ENCODE results near the gene MESP1.

MESP1 gene

DNA sequence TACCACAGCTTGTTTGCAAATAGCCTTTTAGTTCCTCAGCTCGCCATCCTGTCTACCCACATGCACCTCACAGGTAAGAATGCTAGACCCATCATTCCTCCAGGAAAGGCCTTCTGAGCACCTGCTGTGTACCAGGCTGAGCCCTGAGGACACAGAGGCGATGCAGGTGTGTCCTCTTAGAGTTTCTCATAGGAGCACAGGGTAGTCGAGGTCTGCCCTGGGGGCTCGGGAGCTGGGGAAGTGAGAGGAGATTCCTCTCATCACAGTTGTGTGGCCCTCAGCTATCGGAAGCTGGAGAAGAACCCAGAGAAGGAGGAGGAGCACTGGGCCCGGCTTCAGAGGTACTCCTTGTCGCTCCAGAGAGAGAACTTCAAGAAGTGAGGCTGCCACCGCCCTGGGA, 8.0 kb downstream of the MESP1 start:
- Histone ChIP-seq H3K4me3 (ENCODE audit: low read length) (no peak overlapping the region), H3K27me3 (ENCODE audit: control insufficient read depth, insufficient read depth, low read length) (peaks cover 39% of the 10 kb centered on the region), H3K27ac (ENCODE audit: low read length) (no peak overlapping the region), H3K9ac (ENCODE audit: low read length) (no peak overlapping the region), H3K9me3 (ENCODE audit: control insufficient read depth, low read depth, low read length) (no peaks in the 10 kb centered on the region), H3K36me3 (ENCODE audit: control insufficient read depth, low read depth, low read length) (no peaks in the 10 kb centered on the region), H3K4me1 (ENCODE audit: control insufficient read depth, low read depth, low read length) (peaks cover 7% of the 10 kb centered on the region)

DNA sequence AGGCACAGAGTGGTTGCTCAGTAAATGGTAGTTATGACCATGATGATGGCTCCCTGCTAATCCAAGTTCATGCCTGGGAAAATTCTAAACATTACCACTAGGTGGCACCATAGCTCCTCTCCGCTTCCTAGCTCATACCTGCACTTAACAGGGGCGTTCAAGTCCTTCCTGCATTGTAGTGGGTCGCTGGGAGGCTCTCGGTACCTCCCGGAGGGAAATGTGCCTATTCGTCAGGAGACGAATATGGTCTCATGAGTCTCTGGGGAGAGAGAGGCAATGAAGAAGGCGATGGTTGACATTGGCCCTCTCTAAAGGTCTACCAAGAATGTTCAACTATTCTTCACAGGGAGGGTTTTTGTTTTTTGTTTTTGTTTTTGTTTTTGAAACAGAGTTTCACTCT, 10.9 kb downstream of the MESP1 start:
- H3K36me3 ChIP-seq (ENCODE audit: control insufficient read depth, low read depth, low read length), result no peaks in the 10 kb centered on the region
- no peaks in the 10 kb centered on the region for H3K4me1 ChIP-seq (ENCODE audit: control insufficient read depth, low read depth, low read length)
- no peaks in the 10 kb centered on the region for H3K9me3 ChIP-seq (ENCODE audit: control insufficient read depth, low read depth, low read length)
- H3K9ac ChIP-seq (ENCODE audit: low read length), result no peak overlapping the region
- no peak overlapping the region for H3K27ac ChIP-seq (ENCODE audit: low read length)
- no peak overlapping the region for H3K4me3 ChIP-seq (ENCODE audit: low read length)
- H3K27me3 ChIP-seq (ENCODE audit: control insufficient read depth, insufficient read depth, low read length), result peaks cover 11% of the 10 kb centered on the region

DNA sequence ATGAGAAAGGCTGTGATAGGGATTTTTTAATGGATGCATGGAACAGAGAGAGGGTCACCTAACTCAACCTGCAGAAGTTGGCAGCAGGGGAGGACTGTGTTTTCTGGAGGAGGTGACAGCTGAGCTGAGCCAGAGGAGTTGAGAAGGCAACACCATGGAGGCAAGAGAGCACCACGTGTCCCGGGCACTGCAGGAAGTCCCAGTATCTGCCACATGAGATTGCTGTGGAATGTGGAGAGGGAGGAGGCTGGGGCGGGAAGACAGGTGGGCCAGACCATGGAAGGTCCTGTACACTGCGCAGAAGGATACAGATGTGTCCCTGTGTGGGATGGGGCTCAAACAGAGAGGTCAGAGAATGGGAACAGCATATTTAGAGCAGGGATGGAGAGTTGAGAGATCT, 15.3 kb downstream of the MESP1 start:
- Histone ChIP-seq H3K9ac (ENCODE audit: low read length) (no peak overlapping the region), H3K27ac (ENCODE audit: low read length) (no peak overlapping the region), H3K9me3 (ENCODE audit: control insufficient read depth, low read depth, low read length) (no peaks in the 10 kb centered on the region), H3K36me3 (ENCODE audit: control insufficient read depth, low read depth, low read length) (no peaks in the 10 kb centered on the region), H3K4me3 (ENCODE audit: low read length) (no peak overlapping the region), H3K4me1 (ENCODE audit: control insufficient read depth, low read depth, low read length) (no peaks in the 10 kb centered on the region), H3K27me3 (ENCODE audit: control insufficient read depth, insufficient read depth, low read length) (no peaks in the 10 kb centered on the region)

DNA sequence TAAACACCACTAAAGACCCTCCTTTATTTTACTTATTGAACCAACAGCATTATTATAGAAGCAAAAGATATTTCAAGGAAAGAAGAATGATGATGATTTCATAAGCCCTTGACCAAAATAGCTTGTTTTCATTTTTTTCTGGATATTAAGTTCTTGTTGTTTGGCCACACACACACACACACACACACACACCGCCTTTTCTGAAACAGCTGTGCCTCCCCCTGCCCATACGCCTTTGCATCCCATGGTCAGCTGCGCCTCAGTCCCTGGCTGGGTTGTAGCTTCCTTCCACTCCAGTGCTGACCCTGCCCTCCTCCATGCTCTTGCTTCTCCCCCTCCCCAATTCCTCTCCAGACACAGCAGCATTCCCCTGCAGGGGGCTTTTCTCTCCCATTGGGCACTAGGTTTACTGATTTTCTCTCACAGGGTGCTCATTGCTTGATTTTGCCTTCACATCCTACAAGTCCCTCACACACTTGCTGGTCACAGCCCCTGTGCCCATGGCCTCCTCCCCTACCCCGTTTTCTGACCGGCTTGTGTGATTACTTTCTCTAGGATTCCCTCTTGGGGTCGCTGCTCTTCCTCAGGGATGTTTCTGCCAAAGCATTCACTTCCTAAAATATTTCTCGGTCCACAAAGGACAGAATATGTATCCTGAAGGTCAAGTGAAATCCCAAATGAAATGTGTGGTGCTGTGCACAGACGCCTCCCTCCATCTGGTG, 18.4 kb downstream of the MESP1 start:
- no peak overlapping the region for H3K9ac ChIP-seq (ENCODE audit: low read length)
- no peak overlapping the region for H3K27ac ChIP-seq (ENCODE audit: low read length)
- no peak overlapping the region for H3K4me3 ChIP-seq (ENCODE audit: low read length)
- no peaks in the 10 kb centered on the region for H3K9me3 ChIP-seq (ENCODE audit: control insufficient read depth, low read depth, low read length)
- H3K27me3 ChIP-seq (ENCODE audit: control insufficient read depth, insufficient read depth, low read length), result no peaks in the 10 kb centered on the region
- no peaks in the 10 kb centered on the region for H3K4me1 ChIP-seq (ENCODE audit: control insufficient read depth, low read depth, low read length)
- no peaks in the 10 kb centered on the region for H3K36me3 ChIP-seq (ENCODE audit: control insufficient read depth, low read depth, low read length)

DNA sequence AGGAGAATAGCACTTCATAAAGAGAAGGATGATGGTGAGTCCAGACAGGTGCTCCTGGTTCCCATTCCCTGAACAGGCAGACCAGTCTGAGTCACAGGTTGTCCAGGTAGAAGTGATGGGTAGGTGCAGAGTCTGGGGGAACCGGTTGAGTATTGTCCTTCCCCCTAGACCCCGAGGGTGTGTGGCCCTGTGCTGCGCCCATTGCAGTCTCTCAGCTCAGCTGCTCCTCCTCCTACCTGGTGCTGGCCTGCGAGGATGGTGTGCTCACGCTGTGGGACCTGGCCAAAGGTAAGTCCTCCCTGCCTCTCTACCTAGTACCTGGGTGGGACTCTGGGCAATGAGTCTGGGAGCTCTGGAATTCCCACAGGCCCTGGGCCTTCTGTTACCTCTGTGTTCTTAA, 19.8 kb downstream of the MESP1 start:
- Histone ChIP-seq H3K9ac (ENCODE audit: low read length) (no peak overlapping the region), H3K27me3 (ENCODE audit: control insufficient read depth, insufficient read depth, low read length) (no peaks in the 10 kb centered on the region), H3K27ac (ENCODE audit: low read length) (no peak overlapping the region), H3K36me3 (ENCODE audit: control insufficient read depth, low read depth, low read length) (no peaks in the 10 kb centered on the region), H3K4me1 (ENCODE audit: control insufficient read depth, low read depth, low read length) (no peaks in the 10 kb centered on the region), H3K9me3 (ENCODE audit: control insufficient read depth, low read depth, low read length) (no peaks in the 10 kb centered on the region), H3K4me3 (ENCODE audit: low read length) (no peak overlapping the region)

DNA sequence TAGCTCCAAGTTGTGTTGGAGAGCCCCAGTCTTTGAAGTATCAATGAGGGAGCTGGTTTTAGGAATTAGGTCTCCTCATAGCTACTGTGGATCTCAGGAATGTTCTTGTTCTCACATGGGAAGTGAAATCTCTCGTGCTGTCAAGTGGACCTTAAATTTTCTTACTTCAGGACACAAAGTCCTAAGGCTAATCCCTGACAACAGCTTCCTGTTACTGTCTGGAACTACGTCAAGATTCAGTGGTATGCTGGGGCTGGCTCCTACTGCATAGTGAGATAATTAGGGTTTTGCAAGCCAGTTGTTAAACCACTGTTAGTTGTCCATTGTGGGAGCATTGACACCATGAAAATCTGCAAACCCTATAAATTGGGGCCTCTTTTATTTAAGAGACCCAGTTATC, 22.8 kb downstream of the MESP1 start:
- no peaks in the 10 kb centered on the region for H3K27me3 ChIP-seq (ENCODE audit: control insufficient read depth, insufficient read depth, low read length)
- no peak overlapping the region for H3K4me3 ChIP-seq (ENCODE audit: low read length)
- H3K27ac ChIP-seq (ENCODE audit: low read length), result no peak overlapping the region
- H3K36me3 ChIP-seq (ENCODE audit: control insufficient read depth, low read depth, low read length), result no peaks in the 10 kb centered on the region
- H3K4me1 ChIP-seq (ENCODE audit: control insufficient read depth, low read depth, low read length), result no peaks in the 10 kb centered on the region
- no peak overlapping the region for H3K9ac ChIP-seq (ENCODE audit: low read length)
- peaks cover 3% of the 10 kb centered on the region for H3K9me3 ChIP-seq (ENCODE audit: control insufficient read depth, low read depth, low read length)

DNA sequence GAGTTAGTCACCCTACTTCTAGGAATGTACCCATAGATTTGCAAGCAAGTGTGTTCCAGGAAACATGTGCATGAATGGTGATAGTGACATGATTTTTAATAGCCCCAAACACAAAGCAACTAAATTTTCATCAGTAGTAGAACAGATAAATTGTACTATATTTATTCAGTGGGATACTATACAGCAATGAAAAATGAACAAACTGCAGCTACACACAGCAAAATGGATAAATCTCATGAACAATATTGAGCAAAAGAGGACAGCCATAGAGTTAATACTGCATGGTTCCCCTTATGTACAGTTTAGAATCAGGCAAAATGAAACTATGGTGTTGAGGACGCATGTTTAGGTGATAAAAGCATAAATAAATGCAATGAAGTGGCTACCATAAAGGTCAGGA, 26.0 kb downstream of the MESP1 start:
- peaks cover 3% of the 10 kb centered on the region for H3K9me3 ChIP-seq (ENCODE audit: control insufficient read depth, low read depth, low read length)
- H3K27me3 ChIP-seq (ENCODE audit: control insufficient read depth, insufficient read depth, low read length), result no peaks in the 10 kb centered on the region
- H3K9ac ChIP-seq (ENCODE audit: low read length), result no peak overlapping the region
- H3K36me3 ChIP-seq (ENCODE audit: control insufficient read depth, low read depth, low read length), result no peaks in the 10 kb centered on the region
- no peak overlapping the region for H3K27ac ChIP-seq (ENCODE audit: low read length)
- H3K4me3 ChIP-seq (ENCODE audit: low read length), result no peak overlapping the region
- H3K4me1 ChIP-seq (ENCODE audit: control insufficient read depth, low read depth, low read length), result no peaks in the 10 kb centered on the region

DNA sequence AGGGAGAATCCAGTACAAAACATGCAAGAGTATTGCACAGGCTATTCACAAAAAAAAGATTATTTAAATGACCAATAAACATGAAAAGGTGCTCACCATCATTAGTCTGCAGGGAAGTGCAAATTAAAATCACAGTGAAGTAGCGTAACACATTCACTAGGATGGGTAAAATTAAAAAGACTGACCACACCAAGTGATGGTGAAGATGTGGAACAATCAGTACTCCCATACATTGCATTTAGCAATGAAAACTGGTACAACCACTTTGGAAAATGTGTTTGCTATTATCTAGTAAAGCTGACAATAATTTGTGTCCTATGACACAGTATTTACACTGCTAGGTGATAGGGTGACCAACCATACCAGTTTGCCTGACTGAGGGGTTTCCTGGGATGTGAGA, 26.4 kb downstream of the MESP1 start:
- Histone ChIP-seq H3K36me3 (ENCODE audit: control insufficient read depth, low read depth, low read length) (no peaks in the 10 kb centered on the region), H3K4me3 (ENCODE audit: low read length) (no peak overlapping the region), H3K27ac (ENCODE audit: low read length) (no peak overlapping the region), H3K9ac (ENCODE audit: low read length) (no peak overlapping the region), H3K9me3 (ENCODE audit: control insufficient read depth, low read depth, low read length) (peaks cover 3% of the 10 kb centered on the region), H3K27me3 (ENCODE audit: control insufficient read depth, insufficient read depth, low read length) (no peaks in the 10 kb centered on the region), H3K4me1 (ENCODE audit: control insufficient read depth, low read depth, low read length) (no peaks in the 10 kb centered on the region)

DNA sequence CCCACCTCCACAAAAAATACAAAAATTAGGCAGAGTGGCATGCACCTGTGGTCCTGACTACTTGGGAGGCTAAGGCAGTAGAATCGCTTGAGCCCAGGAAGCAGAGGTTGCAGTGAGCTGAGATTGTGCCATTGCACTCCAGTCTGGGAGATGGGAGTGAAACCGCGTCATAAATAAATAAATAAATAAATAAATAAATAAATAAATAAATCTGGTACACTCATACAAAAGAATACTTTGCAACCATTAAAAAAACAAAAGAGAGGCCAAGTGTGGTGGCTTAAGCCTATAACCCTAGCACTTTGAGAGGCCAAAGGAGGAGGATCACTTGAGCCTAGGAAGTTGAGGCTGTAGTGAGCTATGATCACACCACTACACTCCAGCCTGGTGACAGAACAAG, 28.0 kb downstream of the MESP1 start:
- no peaks in the 10 kb centered on the region for H3K27me3 ChIP-seq (ENCODE audit: control insufficient read depth, insufficient read depth, low read length)
- H3K4me1 ChIP-seq (ENCODE audit: control insufficient read depth, low read depth, low read length), result no peaks in the 10 kb centered on the region
- H3K36me3 ChIP-seq (ENCODE audit: control insufficient read depth, low read depth, low read length), result no peaks in the 10 kb centered on the region
- no peak overlapping the region for H3K9ac ChIP-seq (ENCODE audit: low read length)
- H3K4me3 ChIP-seq (ENCODE audit: low read length), result no peak overlapping the region
- H3K9me3 ChIP-seq (ENCODE audit: control insufficient read depth, low read depth, low read length), result peaks cover 3% of the 10 kb centered on the region
- no peak overlapping the region for H3K27ac ChIP-seq (ENCODE audit: low read length)

DNA sequence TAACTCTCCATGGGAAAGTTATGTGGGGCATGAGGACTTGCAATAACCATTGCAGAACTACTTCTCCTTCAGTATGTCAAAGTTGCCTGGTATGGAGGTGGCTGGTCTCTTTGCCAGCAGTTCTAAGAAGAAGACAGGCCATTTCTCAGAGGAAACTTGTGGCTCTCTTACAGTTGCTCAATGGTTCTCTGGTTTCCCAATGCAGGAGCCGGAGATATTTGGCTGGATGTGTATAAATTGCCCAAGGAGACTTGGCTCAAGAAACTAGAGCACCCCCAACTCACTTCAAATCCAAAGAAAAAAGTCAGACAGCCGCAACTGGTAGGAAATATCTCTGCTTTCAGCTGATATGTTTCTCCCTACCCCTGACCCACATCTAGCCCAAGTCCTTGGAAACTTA, 36.3 kb downstream of the MESP1 start:
- Histone ChIP-seq H3K27ac (ENCODE audit: low read length) (no peak overlapping the region), H3K4me3 (ENCODE audit: low read length) (no peak overlapping the region)

DNA sequence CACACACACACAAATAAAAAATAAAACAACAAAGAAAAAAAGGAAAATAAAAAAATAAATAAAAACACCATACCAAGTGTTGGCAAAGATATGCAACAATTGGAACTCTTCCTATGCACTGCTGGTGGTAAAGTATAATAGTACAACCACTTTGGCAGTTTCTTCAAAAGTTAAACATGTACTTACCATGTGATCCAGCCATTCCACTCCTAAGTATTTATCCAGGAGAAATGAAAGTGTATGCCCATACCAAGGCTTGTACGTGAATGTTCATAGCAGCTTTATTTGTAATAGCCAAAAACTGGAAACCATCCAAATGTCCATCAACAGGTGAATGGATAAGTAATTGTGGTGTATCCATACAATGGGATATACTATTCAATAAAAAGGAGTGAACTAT, 43.5 kb downstream of the MESP1 start:
- H3K36me3 ChIP-seq (ENCODE audit: control insufficient read depth, low read depth, low read length), result no peaks in the 10 kb centered on the region
- no peaks in the 10 kb centered on the region for H3K9me3 ChIP-seq (ENCODE audit: control insufficient read depth, low read depth, low read length)
- H3K27me3 ChIP-seq (ENCODE audit: control insufficient read depth, insufficient read depth, low read length), result no peaks in the 10 kb centered on the region
- H3K27ac ChIP-seq (ENCODE audit: low read length), result no peak overlapping the region
- H3K4me3 ChIP-seq (ENCODE audit: low read length), result no peak overlapping the region
- no peak overlapping the region for H3K9ac ChIP-seq (ENCODE audit: low read length)
- H3K4me1 ChIP-seq (ENCODE audit: control insufficient read depth, low read depth, low read length), result no peaks in the 10 kb centered on the region

More for the DNA sequence above, 36.3 kb downstream of the MESP1 start:
- Histone ChIP-seq H3K4me1 (ENCODE audit: control insufficient read depth, low read depth, low read length) (no peaks in the 10 kb centered on the region), H3K9ac (ENCODE audit: low read length) (no peak overlapping the region), H3K27me3 (ENCODE audit: control insufficient read depth, insufficient read depth, low read length) (no peaks in the 10 kb centered on the region), H3K36me3 (ENCODE audit: control insufficient read depth, low read depth, low read length) (no peaks in the 10 kb centered on the region), H3K9me3 (ENCODE audit: control insufficient read depth, low read depth, low read length) (no peaks in the 10 kb centered on the region)

DNA sequence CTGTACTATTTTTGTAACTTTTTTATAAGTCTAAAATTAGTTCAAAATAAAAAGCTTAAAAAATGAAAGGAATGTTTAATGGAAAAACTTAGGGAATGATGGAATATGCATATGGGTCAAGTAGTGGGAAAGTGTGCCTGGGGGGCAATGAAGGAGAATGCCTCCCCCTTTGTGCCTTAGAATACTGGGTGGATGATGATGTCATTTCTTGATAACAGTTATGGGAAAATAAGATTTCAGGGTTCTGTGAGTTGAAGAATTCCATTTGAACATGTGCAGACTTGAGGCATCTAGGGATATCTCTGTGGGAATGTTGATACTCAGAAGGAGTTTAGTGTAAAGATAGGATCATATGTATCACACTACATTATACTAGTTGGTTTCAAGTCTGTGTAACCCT, 46.6 kb downstream of the MESP1 start:
- Histone ChIP-seq H3K27ac (ENCODE audit: low read length) (no peak overlapping the region), H3K4me3 (ENCODE audit: low read length) (no peak overlapping the region), H3K36me3 (ENCODE audit: control insufficient read depth, low read depth, low read length) (no peaks in the 10 kb centered on the region), H3K27me3 (ENCODE audit: control insufficient read depth, insufficient read depth, low read length) (no peaks in the 10 kb centered on the region), H3K9me3 (ENCODE audit: control insufficient read depth, low read depth, low read length) (no peaks in the 10 kb centered on the region), H3K9ac (ENCODE audit: low read length) (no peak overlapping the region), H3K4me1 (ENCODE audit: control insufficient read depth, low read depth, low read length) (no peaks in the 10 kb centered on the region)
